A549 (cell line): ENCODE measurements around the gene CAV1. TPM values are rescaled to one million over a fixed set of nuclear protein-coding genes. Genes with fewer than 3 reads are reported as not detected.

ENCODE experiments used
- ATAC-seq, 2 experiments: fragments of 200-7000 bp in 1 of 2; fragments of >200 bp in 1 of 2; cut with Nextera tagmentation in 1 of 2; cut with Tn5 transposase in 1 of 2; 3 replicates each; pipeline versions ENCODE4 v1.8.0 to v1.9.1; 2018 to 2020; ENCODE audit warnings: mild to moderate bottlenecking in 1 of 2, moderate library complexity in 1 of 2
- CTCF ChIA-PET: fragments of 300-600 bp; sonication (Branson Sonifier 250); formaldehyde crosslinking; extraction: SDS; loops from one replicate; lab custom pipeline; 2021; ENCODE audit warnings: antibody characterized with exemption, inconsistent platforms; lab: Yijun Ruan, JAX
- POLR2A ChIA-PET: fragments of 350-600 bp; formaldehyde crosslinking; extraction: SDS; loops from one replicate; lab custom pipeline; 2021; ENCODE audit warnings: antibody characterized with exemption, inconsistent platforms; lab: Yijun Ruan, JAX
- DNase-seq, 2 experiments: peaks; one replicate each; pipeline versions ENCODE4 v3.0.0 to v3.0.0-alpha.2; 2011 to 2016; ENCODE audit warnings: low read depth in 1 of 2, low spot score in 1 of 2
- FAIRE-seq: peaks from 2 replicates; lab custom pipeline; 2011; peaks lifted over from hg19 to GRCh38; lab: Jason Lieb, UNC
- H3K27ac ChIP-seq, 2 experiments: fragments of >200 bp; sonication (Bioruptor Twin); formaldehyde crosslinking; 3 replicates each; pipeline ENCODE4 v1.5.1; 2016 to 2017
- H3K4me1 ChIP-seq: fragments of >200 bp; sonication (Bioruptor Twin); formaldehyde crosslinking; 3 replicates; pipeline ENCODE4 v1.6.1; 2016
- H3K4me2 ChIP-seq: fragments of >200 bp; sonication (Bioruptor Twin); formaldehyde crosslinking; 3 replicates; pipeline ENCODE4 v1.6.1; 2016
- H3K4me3 ChIP-seq: fragments of >200 bp; sonication (Bioruptor Twin); formaldehyde crosslinking; 3 replicates; pipeline ENCODE4 v1.5.1; 2016
- H3K9me3 ChIP-seq: fragments of >200 bp; sonication (Bioruptor Twin); formaldehyde crosslinking; 3 replicates; pipeline ENCODE4 v1.6.1; 2016
- BHLHE40 ChIP-seq: IDR thresholded peaks from 2 replicates; pipeline ENCODE4 v1.6.1; 2012; ENCODE audit warnings: low read depth, low read length, inconsistent platforms
- CBX2 ChIP-seq: fragments of 200-600 bp; sonication (generic); IDR thresholded peaks from 2 replicates; pipeline ENCODE4 v1.6.1; 2016; ENCODE audit warnings: low read depth, mild to moderate bottlenecking, borderline replicate concordance
- CHD2 ChIP-seq: fragments of 150-350 bp; IDR thresholded peaks from 2 replicates; pipeline ENCODE4 v1.6.1; 2014; ENCODE audit warnings: low read length; ENCODE audit not compliant: partially characterized antibody
- EHMT2 ChIP-seq: fragments of 200-600 bp; sonication (generic); IDR thresholded peaks from 2 replicates; pipeline ENCODE4 v1.6.1; 2016; ENCODE audit warnings: antibody characterized with exemption, low read depth, mild to moderate bottlenecking, moderate library complexity
- ESRRA ChIP-seq: fragments of 150-350 bp; IDR thresholded peaks from 2 replicates; pipeline ENCODE4 v1.6.1; 2014; ENCODE audit warnings: mild to moderate bottlenecking, low read length, borderline replicate concordance
- FOSB ChIP-seq: fragments of 250-450 bp; sonication (Bioruptor Pico); IDR thresholded peaks from 2 replicates; pipeline ENCODE4 v1.5.0; 2020; ENCODE audit warnings: mild to moderate bottlenecking, moderate library complexity
- FOXS1 ChIP-seq: fragments of 250-450 bp; sonication (Bioruptor Pico); IDR thresholded peaks from 2 replicates; pipeline ENCODE4 v1.5.0; 2020; ENCODE audit warnings: mild to moderate bottlenecking, moderate library complexity
- GATA3 ChIP-seq: IDR thresholded peaks from 2 replicates; pipeline ENCODE4 v1.6.1; 2012; ENCODE audit warnings: borderline replicate concordance
- HMGXB4 ChIP-seq: fragments of 250-450 bp; sonication (Bioruptor Pico); IDR thresholded peaks from 2 replicates; pipeline ENCODE4 v1.5.0; 2021; ENCODE audit warnings: mild to moderate bottlenecking, moderate library complexity, borderline replicate concordance
- HOXA7 ChIP-seq: fragments of 250-450 bp; sonication (Bioruptor Pico); IDR thresholded peaks from 2 replicates; pipeline ENCODE4 v1.5.0; 2020; ENCODE audit warnings: mild to moderate bottlenecking, moderate library complexity
- HOXB13 ChIP-seq: fragments of 250-450 bp; sonication (Bioruptor Pico); IDR thresholded peaks from 2 replicates; pipeline ENCODE4 v1.5.0; 2020; ENCODE audit warnings: low read depth, mild to moderate bottlenecking, moderate library complexity
- JUN ChIP-seq, 2 experiments: fragments of >200 bp; sonication (Bioruptor Twin); formaldehyde crosslinking; IDR thresholded peaks; 2 replicates in 1 of 2; 3 replicates in 1 of 2; pipeline ENCODE4 v1.6.1; 2016 to 2017
- JUNB ChIP-seq: fragments of >200 bp; sonication (Bioruptor Twin); formaldehyde crosslinking; IDR thresholded peaks from 2 replicates; pipeline ENCODE4 v1.6.1; 2016
- KDM1A ChIP-seq: fragments of 200-600 bp; sonication (generic); IDR thresholded peaks from 2 replicates; pipeline ENCODE4 v1.6.1; 2016; ENCODE audit warnings: low read depth, mild to moderate bottlenecking
- NPAS2 ChIP-seq: fragments of 250-450 bp; sonication (Bioruptor Pico); IDR thresholded peaks from 2 replicates; pipeline ENCODE4 v1.8.0; 2022; ENCODE audit warnings: mild to moderate bottlenecking, moderate library complexity, borderline replicate concordance
- NR3C1 ChIP-seq: fragments of >200 bp; sonication (Bioruptor Twin); formaldehyde crosslinking; IDR thresholded peaks from 3 replicates; pipeline ENCODE4 v1.6.1; 2017
- PHF8 ChIP-seq: fragments of 200-600 bp; sonication (generic); IDR thresholded peaks from 2 replicates; pipeline ENCODE4 v1.6.1; 2016; ENCODE audit warnings: low read depth, mild to moderate bottlenecking, antibody characterized with exemption, moderate library complexity, borderline replicate concordance
- POLR2A ChIP-seq: IDR thresholded peaks from 2 replicates; pipeline ENCODE4 v1.6.1; 2012; ENCODE audit warnings: mild to moderate bottlenecking, low read length
- POLR2AphosphoS2 ChIP-seq: conservative IDR thresholded peaks from 2 replicates; pipeline ENCODE4 v1.6.1; 2012; ENCODE audit warnings: low read length, improper control_type of control experiment, inconsistent platforms
- RNF2 ChIP-seq: fragments of 200-600 bp; sonication (generic); IDR thresholded peaks from 2 replicates; pipeline ENCODE4 v1.6.1; 2016; ENCODE audit warnings: low read depth, mild to moderate bottlenecking, antibody characterized with exemption, moderate library complexity, borderline replicate concordance
- SREBF2 ChIP-seq: fragments of 450-650 bp; IDR thresholded peaks from 2 replicates; pipeline ENCODE4 v1.6.1; 2014; ENCODE audit warnings: mild to moderate bottlenecking, moderate library complexity
- TFCP2L1 ChIP-seq: fragments of 250-450 bp; sonication (Bioruptor Pico); IDR thresholded peaks from 2 replicates; pipeline ENCODE4 v1.5.0; 2021; ENCODE audit warnings: mild to moderate bottlenecking
- ZC3H11A ChIP-seq: fragments of 450-650 bp; IDR thresholded peaks from 2 replicates; pipeline ENCODE4 v1.6.1; 2014; ENCODE audit warnings: antibody characterized with exemption, mild to moderate bottlenecking
- ZNF302 ChIP-seq: fragments of 250-450 bp; sonication (Bioruptor Pico); IDR thresholded peaks from 2 replicates; pipeline ENCODE4 v1.9.0; 2021; ENCODE audit warnings: inconsistent platforms, mild to moderate bottlenecking, moderate library complexity
- ZSCAN20 ChIP-seq: fragments of 250-450 bp; sonication (Bioruptor Pico); IDR thresholded peaks from 2 replicates; pipeline ENCODE4 v1.8.0; 2022; ENCODE audit warnings: mild to moderate bottlenecking, moderate library complexity
- WGBS: methylation state at CpG from one replicate; pipeline ENCODE4 v1.1.6; 2017; ENCODE audit errors: missing lambda C conversion rate; 5-methylcytosine and 5-hydroxymethylcytosine counted together
- polyA plus RNA-seq, 4 experiments: library from polyadenylated mRNA; depleted of rRNA in 3 of 4; stranded (reverse); fragments of >200 nt; fragmentation: RNase III in 1 of 4; extraction: RNeasy Plus Mini Kit Qiagen cat#74134 plus additional on column Dnase treatment in 1 of 4; gene quantifications; 2 replicates in 3 of 4; 3 replicates in 1 of 4; pipeline ENCODE4 v1.2.3, GENCODE V29; 2011 to 2017

Gene CAV1
- polyA plus RNA-seq, 2 of the 4 experiments (the other 2 are of a cell fraction): 365 to 493 TPM

- no peak for TF ChIP-seq CBX2
- no peak for TF ChIP-seq JUN (IDR thresholded peaks at IDR 0.05)
Observed at GRCh38 chr7:116553168-116553964, 28.5 kb downstream of the CAV1 start (continued).

- Histone ChIP-seq H3K4me3 (no peak overlapping the region), H3K4me2 (no peak overlapping the region), H3K4me1 (peaks cover 44% of the 10 kb centered on the region), H3K27ac (peak overlapping the region; percentile 9 to 39; a peak in 2 of 6 replicates), H3K9me3 (no peaks in the 10 kb centered on the region)
- ChIA-PET CTCF (interaction anchor here (0.9 to 1.1 kb wide), 2 partner anchors 34 to 36 kb away, joined by 3 read pairs; no protein-coding TSS in a partner anchor), POLR2A (no interaction called here)
- FAIRE-seq (no peak), ATAC-seq (0 out of 6 replicates have a peak, but pooled peaks of 1 of the 2 experiments have one; percentile 10), DNase-seq (no peak)
- no peak for TF ChIP-seq FOSB (CRISPR knock-in tag)
- no peak for TF ChIP-seq HMGXB4
Observed at GRCh38 chr7:116554436-116554835, 29.6 kb downstream of the CAV1 start.

GRCh38 chr7:116554911-116555310, 30.1 kb downstream of the CAV1 start:
- peaks cover 48% of the 10 kb centered on the region for H3K4me1 ChIP-seq

GRCh38 chr7:116557066-116557585, 32.3 kb downstream of the CAV1 start:
- DNase-seq (no peak), ATAC-seq (peak in 1 of 2 experiments; percentile 9; a peak in 1 of 6 replicates), FAIRE-seq (no peak)
- no peak overlapping the region; a peak in 1 of 6 replicates for H3K27ac ChIP-seq
- WGBS: 86% methylated on average over 3 of the region's 3 CpGs
- ChIA-PET CTCF (interaction anchor here (0.8 kb wide), 1 partner anchor 31 kb away, joined by 3 read pairs; no protein-coding TSS in a partner anchor), POLR2A (no interaction called here)
- H3K4me3 ChIP-seq: no peak overlapping the region
- no peak overlapping the region for H3K4me2 ChIP-seq
- no peaks in the 10 kb centered on the region for H3K9me3 ChIP-seq
- TF ChIP-seq SREBF2 (no peak), RNF2 (no peak), GATA3 (no peak), FOXS1 (CRISPR knock-in tag) (no peak), ZSCAN20 (CRISPR knock-in tag) (no peak), HMGXB4 (no peak), KDM1A (no peak)
- TF ChIP-seq, all 56 proteins: peak for 0
- H3K4me1 ChIP-seq: peaks cover 51% of the 10 kb centered on the region

More at GRCh38 chr7:116554911-116555310, 30.1 kb downstream of the CAV1 start:
- TF ChIP-seq TFCP2L1 (no peak), RNF2 (no peak), JUNB (no peak), CHD2 (no peak), NR3C1 (no peak), POLR2A (no peak), PHF8 (no peak), ZC3H11A (no peak), ESRRA (no peak), POLR2AphosphoS2 (no peak), GATA3 (no peak), HOXB13 (CRISPR knock-in tag) (no peak), NPAS2 (CRISPR knock-in tag) (no peak), FOXS1 (CRISPR knock-in tag) (no peak), BHLHE40 (no peak), HOXA7 (CRISPR knock-in tag) (no peak), ZNF302 (CRISPR knock-in tag) (no peak), EHMT2 (no peak)
- ATAC-seq (no peak), DNase-seq (no peak), FAIRE-seq (no peak)
- 93% methylated on average over 4 of the region's 4 CpGs for WGBS
- CTCF ChIA-PET: interaction anchor here (0.9 to 1.1 kb wide), 3 partner anchors 22 to 36 kb away, joined by 3 read pairs; no protein-coding TSS in a partner anchor
- POLR2A ChIA-PET: no interaction called here
- Histone ChIP-seq H3K4me3 (no peak overlapping the region), H3K9me3 (no peaks in the 10 kb centered on the region), H3K27ac (peak overlapping the region; percentile 4 to 34; a peak in 2 of 6 replicates), H3K4me2 (no peak overlapping the region)
